K562 (cell line): ENCODE data around the gene UBE2N. TPM values are rescaled to one million over a fixed set of nuclear protein-coding genes. Genes with fewer than 3 reads are reported as not detected.

ENCODE experiments used
- BCOR ChIP-seq: fragments of 450-650 bp; IDR thresholded peaks from 2 replicates; pipeline ENCODE4 v1.6.1; 2016
- CBX5 ChIP-seq: IDR thresholded peaks from 2 replicates; pipeline ENCODE4 v1.6.1; 2014; ENCODE audit warnings: low read depth, borderline replicate concordance
- CTCFL ChIP-seq: IDR thresholded peaks from 2 replicates; pipeline ENCODE4 v1.6.1; 2011; ENCODE audit warnings: borderline replicate concordance, low read depth, mild to moderate bottlenecking, moderate library complexity, low read length; ENCODE audit not compliant: insufficient read depth, poor library complexity, severe bottlenecking
- GABPB2 ChIP-seq: fragments of 250-450 bp; sonication (Bioruptor Pico); conservative IDR thresholded peaks from 2 replicates; pipeline ENCODE4 v1.5.1; 2021; ENCODE audit warnings: mild to moderate bottlenecking
- NCOA2 ChIP-seq, 2 experiments: fragments of 450-650 bp; IDR thresholded peaks; 2 replicates each; pipeline ENCODE4 v1.6.1; 2018; ENCODE audit warnings: mild to moderate bottlenecking in 2 of 2, moderate library complexity in 1 of 2; ENCODE audit not compliant: partially characterized antibody in 2 of 2
- NONO ChIP-seq, 2 experiments: fragments of 200-400 bp in 1 of 2; fragments of 450-650 bp in 1 of 2; formaldehyde crosslinking in 1 of 2; IDR thresholded peaks; 2 replicates each; pipeline ENCODE4 v1.6.1; 2017; ENCODE audit warnings: low read depth in 2 of 2, mild to moderate bottlenecking in 2 of 2, moderate library complexity in 2 of 2, low read length in 1 of 2
- OTX1 ChIP-seq: fragments of 450-650 bp; formaldehyde crosslinking; IDR thresholded peaks from 2 replicates; pipeline ENCODE4 v1.4.0; 2022; ENCODE audit warnings: mild to moderate bottlenecking
- POLR2AphosphoS2 ChIP-seq: IDR thresholded peaks from 2 replicates; pipeline ENCODE4 v1.6.1; 2012; ENCODE audit warnings: low read length, improper control_type of control experiment
- SMAD3 ChIP-seq: fragments of 450-650 bp; formaldehyde crosslinking; conservative IDR thresholded peaks from 2 replicates; pipeline ENCODE4 v1.4.0; 2020; ENCODE audit warnings: mild to moderate bottlenecking
- TRIM25 ChIP-seq: fragments of 450-650 bp; IDR thresholded peaks from 2 replicates; pipeline ENCODE4 v1.7.0; 2016; ENCODE audit warnings: borderline replicate concordance
- ZBTB9 ChIP-seq: fragments of 450-650 bp; formaldehyde crosslinking; IDR thresholded peaks from 2 replicates; pipeline ENCODE4 v1.4.0; 2020; ENCODE audit warnings: mild to moderate bottlenecking, moderate library complexity
- ZNF175 ChIP-seq: fragments of 200-800 bp; sonication (Bioruptor generic); IDR thresholded peaks from 2 replicates; pipeline ENCODE4 v1.6.1; 2016; ENCODE audit warnings: low read depth, mild to moderate bottlenecking, missing genetic modification characterization, missing compliant biosample characterization
- ZNF23 ChIP-seq: fragments of 250-450 bp; sonication (Bioruptor Pico); IDR thresholded peaks from 2 replicates; pipeline ENCODE4 v1.4.0; 2020; ENCODE audit warnings: mild to moderate bottlenecking
- ZNF280A ChIP-seq: fragments of 450-650 bp; IDR thresholded peaks from 2 replicates; pipeline ENCODE4 v1.6.1; 2018; ENCODE audit warnings: mild to moderate bottlenecking, low read depth; ENCODE audit not compliant: partially characterized antibody
- ZNF695 ChIP-seq: fragments of 450-650 bp; formaldehyde crosslinking; IDR thresholded peaks from 2 replicates; pipeline ENCODE4 v1.4.0; 2020; ENCODE audit warnings: mild to moderate bottlenecking, moderate library complexity
- ZNF780A ChIP-seq: fragments of 250-450 bp; sonication (Bioruptor Pico); IDR thresholded peaks from 2 replicates; pipeline ENCODE4 v1.5.0; 2021; ENCODE audit warnings: mild to moderate bottlenecking
- polyA plus RNA-seq, 8 experiments: library from polyadenylated mRNA; depleted of rRNA in 4 of 8; stranded (reverse) in 5 of 8; unstranded in 3 of 8; fragments of >200 nt; fragmentation: Nextera tagmentation in 2 of 8; fragmentation: Illumina TruSeq in 1 of 8; extraction: Ambion mirVana in 2 of 8; extraction: Trizol in 1 of 8; gene quantifications; 2 replicates each; pipeline versions ENCODE4 v1.2.1 to v1.2.3, GENCODE V29; 2011 to 2014; ENCODE audit warnings: inconsistent platforms in 1 of 8, missing spikeins in 1 of 8
- total RNA-seq, 7 experiments: library from RNA; depleted of rRNA in 6 of 7; stranded (reverse); fragments of >200 nt in 6 of 7; fragmentation: Illumina TruSeq in 2 of 7; extraction: Trizol in 2 of 7; gene quantifications; 2 replicates each; pipeline versions ENCODE4 v1.2.1 to v1.2.3, GENCODE V29; 2011 to 2021; ENCODE audit warnings: low replicate concordance in 1 of 7
- TF ChIP-seq, protein P1 (sequence below): fragments of 450-650 bp; formaldehyde crosslinking; IDR thresholded peaks from 2 replicates; pipeline ENCODE4 v1.4.0; 2022; ENCODE audit warnings: mild to moderate bottlenecking, moderate library complexity
- TF ChIP-seq, protein P2 (sequence below): sonication (generic); formaldehyde crosslinking; IDR thresholded peaks from 2 replicates; pipeline ENCODE4 v1.8.1; 2022; ENCODE audit warnings: missing genetic modification reagents

UBE2N gene
- total and polyA plus RNA-seq, 9 of the 15 experiments (the other 6 are each of a cell fraction or from before 2014, with no cell fraction given): 189 to 826 (median 260) TPM

DNA sequence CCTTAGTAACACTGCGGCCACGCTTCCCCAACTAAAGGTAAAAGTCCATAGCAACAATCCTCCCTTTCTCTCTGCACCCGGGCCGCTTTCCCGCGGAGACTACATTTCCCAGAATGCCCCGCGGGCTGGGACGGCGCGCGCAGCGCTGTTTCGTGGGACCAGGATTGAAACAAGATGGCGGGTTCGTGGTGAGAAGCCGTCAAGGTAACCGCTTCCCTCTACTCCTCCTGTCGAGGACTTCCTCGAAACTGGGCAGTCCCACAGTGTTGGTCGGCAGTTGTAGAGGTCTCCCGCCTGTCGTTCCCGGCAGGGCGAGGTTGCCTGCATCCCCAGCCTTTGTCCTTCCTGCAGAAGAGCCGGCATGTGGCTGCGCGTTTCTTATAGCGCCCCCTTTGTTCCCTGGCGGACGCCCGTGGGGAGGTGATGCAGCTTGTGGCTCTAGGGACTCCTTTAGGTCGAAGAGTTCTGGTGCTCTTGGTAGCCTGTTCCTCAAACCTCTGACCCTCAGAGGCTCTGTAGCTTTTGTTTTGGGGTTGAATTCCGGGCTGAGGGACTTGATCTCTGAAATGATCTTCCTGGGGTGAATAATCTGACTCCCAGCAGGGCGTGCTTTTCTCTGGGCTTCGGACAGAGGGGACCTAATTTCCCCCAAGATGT is 25.7 kb upstream of the UBE2N start, which contains the start of gene MRPL42 (continued):
- no peak for TF ChIP-seq NCOA2 (IDR thresholded peaks at IDR 0.05; ENCODE audit: partially characterized antibody in 2 of 2)
- TF ChIP-seq ZNF175: no peak
- no peak for TF ChIP-seq ZNF780A
- no peak for TF ChIP-seq ZNF23 (CRISPR knock-in tag)
- TF ChIP-seq NONO (IDR thresholded peaks at IDR 0.05; ENCODE audit: low read depth in 2 of 2, low read length in 1 of 2): peak in 1 of 2 experiments; percentile 72; a peak in 1 of 4 replicates
- TF ChIP-seq POLR2AphosphoS2: peak; percentile 59; the same call in 1 of the 2 replicates
- 0 out of 2 replicates have a peak, but pooled peaks have one; percentile 48 for TF ChIP-seq ZNF695
- TF ChIP-seq SMAD3: peak; percentile 77; the same call in 1 of the 2 replicates
- TF ChIP-seq, protein P1, sequence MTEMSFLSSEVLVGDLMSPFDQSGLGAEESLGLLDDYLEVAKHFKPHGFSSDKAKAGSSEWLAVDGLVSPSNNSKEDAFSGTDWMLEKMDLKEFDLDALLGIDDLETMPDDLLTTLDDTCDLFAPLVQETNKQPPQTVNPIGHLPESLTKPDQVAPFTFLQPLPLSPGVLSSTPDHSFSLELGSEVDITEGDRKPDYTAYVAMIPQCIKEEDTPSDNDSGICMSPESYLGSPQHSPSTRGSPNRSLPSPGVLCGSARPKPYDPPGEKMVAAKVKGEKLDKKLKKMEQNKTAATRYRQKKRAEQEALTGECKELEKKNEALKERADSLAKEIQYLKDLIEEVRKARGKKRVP (CRISPR knock-in tag): no peak
- TF ChIP-seq, protein P2, sequence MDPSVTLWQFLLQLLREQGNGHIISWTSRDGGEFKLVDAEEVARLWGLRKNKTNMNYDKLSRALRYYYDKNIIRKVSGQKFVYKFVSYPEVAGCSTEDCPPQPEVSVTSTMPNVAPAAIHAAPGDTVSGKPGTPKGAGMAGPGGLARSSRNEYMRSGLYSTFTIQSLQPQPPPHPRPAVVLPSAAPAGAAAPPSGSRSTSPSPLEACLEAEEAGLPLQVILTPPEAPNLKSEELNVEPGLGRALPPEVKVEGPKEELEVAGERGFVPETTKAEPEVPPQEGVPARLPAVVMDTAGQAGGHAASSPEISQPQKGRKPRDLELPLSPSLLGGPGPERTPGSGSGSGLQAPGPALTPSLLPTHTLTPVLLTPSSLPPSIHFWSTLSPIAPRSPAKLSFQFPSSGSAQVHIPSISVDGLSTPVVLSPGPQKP (CRISPR knock-in tag): no peak
- TF ChIP-seq CBX5: no peak
- TF ChIP-seq BCOR: no peak
- no peak for TF ChIP-seq TRIM25
- peak; percentile 56; the same call in 1 of the 2 replicates for TF ChIP-seq ZBTB9 (CRISPR knock-in tag)
- no peak; the same call in 1 of the 2 replicates for TF ChIP-seq OTX1 (CRISPR knock-in tag)
- no peak for TF ChIP-seq GABPB2 (CRISPR knock-in tag)
- no peak for TF ChIP-seq ZNF280A
- peak; percentile 97 for TF ChIP-seq CTCFL
